IMR-90 (cell line): Measurements from ENCODE around the gene PSAP. TPM values are rescaled to one million over a fixed set of nuclear protein-coding genes. Genes with fewer than 3 reads are reported as not detected.

Experiments
- ATAC-seq: fragments of 200-7000 bp; cut with Tn5 transposase; 2 replicates; pipeline ENCODE4 v1.9.1; 2020; ENCODE audit warnings: low read depth, mild to moderate bottlenecking, moderate library complexity
- BruUV-seq: library from RNA; stranded (reverse); fragments of 400-500 nt; replicated peaks from 2 replicates; lab custom pipeline; 2021; lab: Mats Ljungman, UMichigan
- CTCF ChIA-PET: fragments of 300-600 bp; formaldehyde crosslinking; extraction: SDS; loops from one replicate; lab custom pipeline; 2021; ENCODE audit warnings: antibody characterized with exemption; lab: Yijun Ruan, JAX
- POLR2A ChIA-PET: fragments of 300-600 bp; sonication (Branson Sonifier 250); formaldehyde crosslinking; loops from one replicate; lab custom pipeline; 2022; ENCODE audit warnings: antibody characterized with exemption; ENCODE audit not compliant: unreplicated experiment; lab: Charles Lee
- DNase-seq: peaks from one replicate; pipeline ENCODE4 v3.0.0; 2013
- H2AFZ ChIP-seq: replicated peaks from 2 replicates; pipeline ENCODE3; 2013; ENCODE audit warnings: low read length, mild to moderate bottlenecking; ENCODE audit not compliant: poor library complexity
- H2AK5ac ChIP-seq: 2 replicates; pipeline ENCODE4 v1.6.1; 2013; ENCODE audit warnings: low read depth, low read length, inconsistent platforms
- H2AK9ac ChIP-seq: replicated peaks from 2 replicates; pipeline ENCODE3; 2013; ENCODE audit warnings: mild to moderate bottlenecking, low read depth, low read length, moderate library complexity; ENCODE audit not compliant: poor library complexity
- H2BK120ac ChIP-seq: 2 replicates; pipeline ENCODE4 v1.6.1; 2013; ENCODE audit warnings: low read depth, low read length, inconsistent platforms
- H2BK15ac ChIP-seq: 3 replicates; pipeline ENCODE4 v1.6.1; 2013; ENCODE audit warnings: low read depth, low read length, inconsistent platforms
- H2BK20ac ChIP-seq: 2 replicates; pipeline ENCODE4 v1.6.1; 2013; ENCODE audit warnings: low read depth, mild to moderate bottlenecking, inconsistent platforms, low read length, moderate library complexity
- H2BK5ac ChIP-seq: 2 replicates; pipeline ENCODE4 v1.6.1; 2013; ENCODE audit warnings: mild to moderate bottlenecking, low read depth, low read length, inconsistent platforms; ENCODE audit not compliant: poor library complexity, severe bottlenecking
- H3K14ac ChIP-seq: replicated peaks from 2 replicates; pipeline ENCODE4 v1.6.1; 2013; ENCODE audit warnings: low read depth, low read length, inconsistent platforms
- H3K18ac ChIP-seq: 2 replicates; pipeline ENCODE4 v1.6.1; 2013; ENCODE audit warnings: low read depth, low read length, control low read depth
- H3K23ac ChIP-seq: 2 replicates; pipeline ENCODE4 v1.6.1; 2013; ENCODE audit warnings: low read depth, low read length, inconsistent platforms
- H3K27ac ChIP-seq: 2 replicates; pipeline ENCODE4 v1.5.1; 2013; ENCODE audit warnings: mild to moderate bottlenecking, control low read depth, low read length; ENCODE audit not compliant: insufficient read depth
- H3K27me3 ChIP-seq: 2 replicates; pipeline ENCODE4 v1.6.1; 2013; ENCODE audit warnings: low read length; ENCODE audit not compliant: control insufficient read depth, insufficient read depth
- H3K36me3 ChIP-seq: 2 replicates; pipeline ENCODE4 v1.6.1; 2013; ENCODE audit warnings: low read length, mixed read lengths; ENCODE audit not compliant: control insufficient read depth, insufficient read depth
- H3K4ac ChIP-seq: 2 replicates; pipeline ENCODE4 v1.6.1; 2013; ENCODE audit warnings: low read depth, low read length, inconsistent platforms
- H3K4me1 ChIP-seq: 2 replicates; pipeline ENCODE4 v1.6.1; 2013; ENCODE audit warnings: low read length, mixed read lengths; ENCODE audit not compliant: control insufficient read depth, insufficient read depth
- H3K4me2 ChIP-seq: 2 replicates; pipeline ENCODE4 v1.6.1; 2013; ENCODE audit warnings: low read depth, mild to moderate bottlenecking, control low read depth, low read length, moderate library complexity
- H3K4me3 ChIP-seq: 2 replicates; pipeline ENCODE4 v1.5.1; 2013; ENCODE audit warnings: low read depth, mild to moderate bottlenecking, control low read depth, low read length, moderate library complexity; ENCODE audit not compliant: insufficient read depth
- H3K56ac ChIP-seq: 2 replicates; pipeline ENCODE4 v1.6.1; 2013; ENCODE audit warnings: low read length, inconsistent platforms; ENCODE audit not compliant: insufficient read depth; ENCODE audit errors: extremely low read depth
- H3K79me1 ChIP-seq, 2 experiments: 2 replicates each; pipeline ENCODE4 v1.6.1; 2013; ENCODE audit warnings: low read length in 2 of 2, inconsistent platforms in 1 of 2, low read depth in 1 of 2
- H3K9ac ChIP-seq: 2 replicates; pipeline ENCODE4 v1.6.1; 2013; ENCODE audit warnings: low read depth, low read length, control low read depth
- H3K9me1 ChIP-seq: 2 replicates; pipeline ENCODE4 v1.6.1; 2013; ENCODE audit warnings: low read length, inconsistent platforms; ENCODE audit not compliant: insufficient read depth
- H3K9me3 ChIP-seq: 2 replicates; pipeline ENCODE4 v1.6.1; 2013; ENCODE audit warnings: low read length; ENCODE audit not compliant: control insufficient read depth, insufficient read depth
- H4K20me1 ChIP-seq: 2 replicates; pipeline ENCODE4 v1.6.1; 2013; ENCODE audit warnings: low read length, inconsistent platforms; ENCODE audit not compliant: insufficient read depth
- H4K5ac ChIP-seq: 2 replicates; pipeline ENCODE4 v1.6.1; 2013; ENCODE audit warnings: mild to moderate bottlenecking, low read depth, low read length, control low read depth
- H4K8ac ChIP-seq, 2 experiments: 2 replicates each; pipeline ENCODE4 v1.6.1; 2013; ENCODE audit warnings: low read depth in 2 of 2, low read length in 2 of 2, control low read depth in 1 of 2, inconsistent platforms in 1 of 2
- H4K91ac ChIP-seq: 2 replicates; pipeline ENCODE4 v1.6.1; 2013; ENCODE audit warnings: low read depth, low read length, inconsistent platforms; ENCODE audit not compliant: insufficient read depth
- BHLHE40 ChIP-seq: fragments of 150-350 bp; IDR thresholded peaks from 2 replicates; pipeline ENCODE4 v1.6.1; 2016; ENCODE audit warnings: mild to moderate bottlenecking, low read depth, low read length
- RAD21 ChIP-seq: IDR thresholded peaks from 2 replicates; pipeline ENCODE4 v1.6.1; 2012; ENCODE audit warnings: low read length, improper control_type of control experiment
- WGBS, 2 experiments: methylation state at CpG; one replicate each; pipeline versions ENCODE4 v1.1.5 to v1.1.7; 2013; ENCODE audit warnings: missing lambda C conversion rate in 2 of 2; ENCODE audit not compliant: insufficient read length in 1 of 2; ENCODE audit errors: extremely low coverage in 2 of 2; 5-methylcytosine and 5-hydroxymethylcytosine counted together
- dilution Hi-C: fragments of 300-500 bp; cut with HindIII; formaldehyde crosslinking; loops from one replicate; pipeline ENCODE4 v1.14.3; 2018; ENCODE audit warnings: low sequenced_read_pairs; ENCODE audit not compliant: unreplicated experiment
- in situ Hi-C: fragments of 300-500 bp; cut with MboI; formaldehyde crosslinking; loops from 3 replicates; pipeline ENCODE4 v1.14.3; 2019; ENCODE audit warnings: low sequenced_read_pairs, inconsistent platforms, mixed read lengths
- intact Hi-C: fragments of 100-400 bp; cut with micrococcal nuclease; formaldehyde crosslinking; loops from 2 replicates; pipeline ENCODE4 v1.10.0; 2022
- polyA plus RNA-seq, 3 experiments: library from polyadenylated mRNA; depleted of rRNA; stranded (reverse); fragments of >200 nt; gene quantifications; 2 replicates each; pipeline ENCODE4 v1.2.3, GENCODE V29; 2012; ENCODE audit warnings: low replicate concordance in 1 of 3
- total RNA-seq: library from RNA; depleted of rRNA; stranded (reverse); fragments of >200 nt; gene quantifications from 2 replicates; pipeline ENCODE4 v1.2.3, GENCODE V29; 2012

Gene PSAP
- total and polyA plus RNA-seq, 2 of the 4 experiments (the other 2 are of a cell fraction): 216 to 876 TPM

- Histone ChIP-seq H2BK120ac (no peak overlapping the region), H4K91ac (no peak overlapping the region), H2AK9ac (peak overlapping the region; percentile 42), H4K8ac (no peak overlapping the region), H4K20me1 (no peaks in the 10 kb centered on the region), H2BK5ac (no peak overlapping the region), H3K4me2 (no peak overlapping the region), H3K27me3 (peaks cover 23% of the 10 kb centered on the region), H3K36me3 (no peaks in the 10 kb centered on the region), H3K4me1 (no peaks in the 10 kb centered on the region), H2BK15ac (no peak overlapping the region), H2AFZ (no peak overlapping the region), H2AK5ac (no peak overlapping the region), H3K23ac (no peak overlapping the region), H3K9ac (no peak overlapping the region), H4K5ac (no peak overlapping the region), H3K9me3 (no peaks in the 10 kb centered on the region), H2BK20ac (no peak overlapping the region), H3K27ac (no peak overlapping the region), H3K14ac (no peak overlapping the region), H3K18ac (no peak overlapping the region), H3K4me3 (no peak overlapping the region), H3K79me1 (no peaks in the 10 kb centered on the region), H3K9me1 (no peaks in the 10 kb centered on the region), H3K56ac (no peak overlapping the region), H3K4ac (no peak overlapping the region)
- intact Hi-C loops (no loop called here), in situ Hi-C loops (no loop called here), dilution Hi-C loops (no loop called here)
- no peak for TF ChIP-seq RAD21
- TF ChIP-seq BHLHE40: no peak
- ATAC-seq (no peak), DNase-seq (no peak)
- ChIA-PET CTCF (interaction anchor here (0.8 kb wide), 1 partner anchor 9 kb away, joined by 5 read pairs; no protein-coding TSS in a partner anchor), POLR2A (no interaction called here)
- BruUV-seq: no TSS peak
- 50% methylated on average over 1 of the region's 7 CpGs; no CpG with 5 or more reads in 1 of the 2 experiments for WGBS, 2 experiments
Measured at GRCh38 chr10:71796749-71797405, 54.2 kb downstream of the PSAP start.
